Measurements from ENCODE around the gene USE1. TPM values are rescaled to one million over a fixed set of nuclear protein-coding genes. Genes with fewer than 3 reads are reported as not detected.
A peak's percentile ranks its signal among the peaks of the same experiment; 100 is the strongest.

The USE1 gene
- total RNA-seq, 1 experiment from 2014 or later, result 6.9 TPM

- no peak for DNase-seq
- Histone ChIP-seq H3K36me3 (replicated peaks; ENCODE audit: control insufficient read depth, insufficient read depth, low read length) (peaks cover 8% of the 10 kb centered on the region), H3K4me3 (ENCODE audit: insufficient read depth, low read depth, low read length) (no peak overlapping the region), H3K27me3 (ENCODE audit: control insufficient read depth, insufficient read depth, low read length) (no peaks in the 10 kb centered on the region)
These were observed 22.9 kb downstream of the USE1 start for GRCh38 chr19:17237747-17238706.

DNA sequence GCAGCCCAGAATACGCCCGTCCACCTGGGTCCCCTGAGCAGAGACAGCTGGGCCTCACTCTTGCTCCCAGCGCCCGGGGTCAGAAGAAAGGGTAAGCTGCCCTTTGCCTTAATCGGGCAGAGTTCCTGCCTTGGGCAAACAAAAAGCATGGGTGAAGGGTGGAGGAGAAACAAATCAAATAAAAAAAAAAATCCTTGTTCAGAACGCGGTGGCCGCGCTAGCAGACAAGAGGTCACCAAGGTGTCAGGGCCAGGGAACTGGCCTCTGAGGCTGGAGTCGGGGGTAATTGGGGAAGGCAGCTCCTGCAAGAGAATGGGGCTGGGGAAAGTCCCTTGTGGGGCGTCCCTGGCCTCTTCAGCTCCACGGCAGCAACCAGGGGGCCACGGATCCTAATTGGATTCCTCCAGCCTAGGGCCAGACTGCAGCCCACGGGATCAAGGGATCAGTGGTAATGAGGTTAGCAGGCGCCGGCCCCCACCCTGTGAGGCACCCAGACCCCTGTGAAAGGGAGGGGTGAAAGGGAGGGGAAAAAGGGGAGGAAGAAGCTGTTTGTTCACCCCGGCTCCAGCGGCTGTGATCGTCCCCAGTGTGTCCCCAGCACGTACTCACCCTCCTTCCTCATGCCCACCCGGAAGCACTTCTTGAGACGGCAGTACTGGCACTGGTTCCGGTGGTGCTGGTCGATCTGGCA, 25.1 kb downstream of the USE1 start:
- H3K27me3 ChIP-seq (ENCODE audit: control insufficient read depth, insufficient read depth, low read length), result no peaks in the 10 kb centered on the region
- peaks cover 7% of the 10 kb centered on the region for H3K36me3 ChIP-seq (replicated peaks; ENCODE audit: control insufficient read depth, insufficient read depth, low read length)
- peak; percentile 61 for DNase-seq

GRCh38 chr19:17240826-17241399, 25.8 kb downstream of the USE1 start:
- Histone ChIP-seq H3K27me3 (ENCODE audit: control insufficient read depth, insufficient read depth, low read length) (no peaks in the 10 kb centered on the region), H3K36me3 (replicated peaks; ENCODE audit: control insufficient read depth, insufficient read depth, low read length) (peaks cover 7% of the 10 kb centered on the region), H3K4me3 (ENCODE audit: insufficient read depth, low read depth, low read length) (no peak overlapping the region)
- peak; percentile 40 for DNase-seq

More for the DNA sequence above, 25.1 kb downstream of the USE1 start:
- H3K4me3 ChIP-seq (ENCODE audit: insufficient read depth, low read depth, low read length), result no peak overlapping the region

- no peaks in the 10 kb centered on the region for H3K27me3 ChIP-seq (ENCODE audit: control insufficient read depth, insufficient read depth, low read length)
- DNase-seq, result peak; percentile 60
- H3K36me3 ChIP-seq (replicated peaks; ENCODE audit: control insufficient read depth, insufficient read depth, low read length), result peaks cover 7% of the 10 kb centered on the region
- 0 out of 2 replicates have a peak overlapping the region, but pooled peaks have one; percentile 3 for H3K4me3 ChIP-seq (ENCODE audit: insufficient read depth, low read depth, low read length)
These were observed 27.5 kb downstream of the USE1 start for GRCh38 chr19:17242431-17243208.

- Histone ChIP-seq H3K27me3 (ENCODE audit: control insufficient read depth, insufficient read depth, low read length) (no peaks in the 10 kb centered on the region), H3K36me3 (replicated peaks; ENCODE audit: control insufficient read depth, insufficient read depth, low read length) (peaks cover 5% of the 10 kb centered on the region), H3K4me3 (ENCODE audit: insufficient read depth, low read depth, low read length) (peak overlapping the region; percentile 95)
- DNase-seq, result peak; percentile 70
These were observed 28.2 kb downstream of the USE1 start for GRCh38 chr19:17243211-17243829.

- peak; percentile 86 for DNase-seq
- no peaks in the 10 kb centered on the region for H3K27me3 ChIP-seq (ENCODE audit: control insufficient read depth, insufficient read depth, low read length)
- H3K36me3 ChIP-seq (replicated peaks; ENCODE audit: control insufficient read depth, insufficient read depth, low read length), result peaks cover 3% of the 10 kb centered on the region
- peak overlapping the region; percentile 95 for H3K4me3 ChIP-seq (ENCODE audit: insufficient read depth, low read depth, low read length)
These were observed 28.9 kb downstream of the USE1 start for GRCh38 chr19:17243830-17244617.

GRCh38 chr19:17244618-17245534, 29.7 kb downstream of the USE1 start:
- H3K36me3 ChIP-seq (replicated peaks; ENCODE audit: control insufficient read depth, insufficient read depth, low read length), result peaks cover 2% of the 10 kb centered on the region
- H3K27me3 ChIP-seq (ENCODE audit: control insufficient read depth, insufficient read depth, low read length), result no peaks in the 10 kb centered on the region
- H3K4me3 ChIP-seq (ENCODE audit: insufficient read depth, low read depth, low read length), result peak overlapping the region; percentile 95
- peak; percentile 82 for DNase-seq

DNA sequence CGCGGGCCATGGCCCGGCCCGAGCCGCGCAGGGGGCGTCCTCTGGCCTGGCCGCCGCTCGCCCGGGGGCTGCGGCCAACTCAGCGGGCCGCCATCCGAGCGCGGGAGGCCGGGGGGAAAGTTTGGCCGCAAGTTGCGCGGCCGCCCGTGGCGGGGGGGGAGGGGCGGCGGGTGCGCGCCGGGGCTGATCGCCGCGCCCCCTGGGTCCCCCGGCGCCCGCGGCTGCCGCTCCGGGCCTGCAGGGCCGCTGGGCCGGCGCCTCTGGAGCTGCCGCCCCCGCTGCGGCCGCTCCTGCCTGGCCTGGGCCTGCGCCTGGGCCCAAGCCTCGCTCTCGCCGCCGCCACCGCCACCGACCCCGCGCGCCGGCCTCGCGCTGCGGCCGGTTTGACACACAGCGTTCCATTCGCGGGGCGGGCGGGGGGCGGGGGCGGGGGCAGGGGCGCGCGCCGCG, 30.4 kb downstream of the USE1 start, which contains the start of gene NR2F6:
NR2F6 (minus strand) TSS at position 385 of the 450 bp plus-strand sequence. CDS start 699 bp downstream, outside the sequence.
- peak within 1 kb of the TSS; percentile 95 for H3K4me3 ChIP-seq (ENCODE audit: insufficient read depth, low read depth, low read length)
- no peak for DNase-seq
- peaks cover 1% of the 10 kb centered on the region; the same call in 1 of the 2 replicates for H3K36me3 ChIP-seq (replicated peaks; ENCODE audit: control insufficient read depth, insufficient read depth, low read length)
- H3K27me3 ChIP-seq (ENCODE audit: control insufficient read depth, insufficient read depth, low read length), result no peaks in the 10 kb centered on the region

GRCh38 chr19:17246681-17247425, 31.7 kb downstream of the USE1 start:
- Histone ChIP-seq H3K27me3 (ENCODE audit: control insufficient read depth, insufficient read depth, low read length) (no peaks in the 10 kb centered on the region), H3K4me3 (ENCODE audit: insufficient read depth, low read depth, low read length) (peak overlapping the region; percentile 43), H3K36me3 (replicated peaks; ENCODE audit: control insufficient read depth, insufficient read depth, low read length) (peaks cover 2% of the 10 kb centered on the region; the same call in 1 of the 2 replicates)
- no peak for DNase-seq

DNA sequence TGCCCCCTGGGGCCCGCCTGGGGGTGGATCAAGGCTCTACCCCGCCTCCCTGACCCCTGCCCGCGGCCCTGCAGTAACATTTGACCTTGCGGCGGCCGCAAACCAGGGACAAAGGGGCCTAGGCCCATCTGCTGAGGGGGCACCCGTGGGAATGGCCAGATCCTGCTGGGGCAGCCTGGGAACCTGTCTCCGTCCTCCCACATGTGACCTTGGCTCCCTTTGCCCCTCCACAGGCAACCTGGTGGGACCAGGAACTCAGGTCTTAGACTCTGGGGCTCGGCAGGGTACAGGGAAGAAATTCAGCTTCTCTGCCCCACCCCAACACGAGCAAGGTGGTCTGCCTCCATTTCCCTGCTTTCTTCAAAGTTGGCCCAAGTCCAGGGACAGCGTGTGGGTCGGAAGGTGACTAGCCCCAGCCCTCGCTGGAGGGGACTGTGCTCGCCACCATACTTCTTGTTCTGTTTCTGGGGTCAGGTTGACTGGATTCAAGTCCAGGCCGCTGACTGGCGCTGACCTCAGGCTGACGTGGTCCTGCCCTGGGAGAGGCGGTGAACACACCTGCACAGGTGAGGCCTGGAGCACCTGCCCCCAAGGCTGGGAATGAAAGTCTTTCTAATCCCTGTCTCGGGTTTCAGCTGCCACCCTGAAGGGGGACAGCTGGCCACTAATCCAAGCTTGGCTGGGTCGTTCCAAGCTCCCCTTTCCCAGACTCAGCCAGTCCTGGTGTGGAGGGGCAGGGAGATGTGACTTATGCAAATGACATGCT, 33.0 kb downstream of the USE1 start:
- Histone ChIP-seq H3K4me3 (ENCODE audit: insufficient read depth, low read depth, low read length) (no peak overlapping the region), H3K36me3 (replicated peaks; ENCODE audit: control insufficient read depth, insufficient read depth, low read length) (peaks cover 2% of the 10 kb centered on the region; the same call in 1 of the 2 replicates), H3K27me3 (ENCODE audit: control insufficient read depth, insufficient read depth, low read length) (no peaks in the 10 kb centered on the region)
- peak; percentile 89 for DNase-seq

DNA sequence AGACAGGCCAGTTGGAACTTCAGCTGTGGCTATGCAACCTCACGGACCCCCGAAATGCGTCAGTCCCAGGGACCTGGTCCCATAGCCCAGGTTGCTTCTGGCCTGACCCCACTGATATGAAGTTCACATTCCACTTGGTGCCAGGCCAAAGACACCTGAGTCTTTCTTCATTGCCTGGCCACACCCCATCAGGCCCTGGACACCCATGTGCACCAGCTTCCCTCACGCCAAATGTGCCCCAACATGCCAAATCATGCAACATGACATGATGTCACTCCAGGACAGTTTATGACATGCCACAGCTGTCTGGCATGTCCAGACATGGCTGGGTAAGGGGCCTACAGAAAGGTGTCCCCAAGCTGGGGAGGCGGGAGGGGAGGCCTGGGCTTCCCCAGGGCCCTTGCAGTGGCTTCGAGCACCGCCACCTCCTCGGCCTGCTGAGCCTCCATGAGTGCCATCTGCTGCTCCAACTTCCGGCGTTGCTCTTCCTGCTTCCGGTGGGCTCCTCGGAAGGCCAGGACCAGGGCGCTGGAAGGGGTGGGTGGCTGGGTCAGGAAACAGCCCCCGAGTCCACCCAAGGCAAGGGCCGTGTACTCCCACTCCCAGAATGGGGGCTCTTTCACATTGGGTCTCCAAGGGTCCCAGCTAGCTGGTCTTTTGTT, 34.9 kb downstream of the USE1 start:
- H3K4me3 ChIP-seq (ENCODE audit: insufficient read depth, low read depth, low read length), result no peak overlapping the region
- H3K36me3 ChIP-seq (replicated peaks; ENCODE audit: control insufficient read depth, insufficient read depth, low read length), result peaks cover 2% of the 10 kb centered on the region; the same call in 1 of the 2 replicates
- H3K27me3 ChIP-seq (ENCODE audit: control insufficient read depth, insufficient read depth, low read length), result no peaks in the 10 kb centered on the region
- no peak for DNase-seq

All from H7 (cell line).